HG03520 (cell line): Measurements from ENCODE around the gene CADM4.
"Not testable (repeated sequence)": the region's sequence is repeated elsewhere in the genome, so short reads cannot be mapped to it uniquely, and the experiment has no call there.

Source experiments
- ATAC-seq: cut with Tn5 transposase; IDR thresholded peaks from one replicate; pipeline ENCODE4 v1.9.1; 2021; ENCODE audit warnings: mild to moderate bottlenecking, moderate library complexity; ENCODE audit not compliant: unreplicated experiment

Gene CADM4, protein sequence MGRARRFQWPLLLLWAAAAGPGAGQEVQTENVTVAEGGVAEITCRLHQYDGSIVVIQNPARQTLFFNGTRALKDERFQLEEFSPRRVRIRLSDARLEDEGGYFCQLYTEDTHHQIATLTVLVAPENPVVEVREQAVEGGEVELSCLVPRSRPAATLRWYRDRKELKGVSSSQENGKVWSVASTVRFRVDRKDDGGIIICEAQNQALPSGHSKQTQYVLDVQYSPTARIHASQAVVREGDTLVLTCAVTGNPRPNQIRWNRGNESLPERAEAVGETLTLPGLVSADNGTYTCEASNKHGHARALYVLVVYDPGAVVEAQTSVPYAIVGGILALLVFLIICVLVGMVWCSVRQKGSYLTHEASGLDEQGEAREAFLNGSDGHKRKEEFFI

GRCh38 chr19:43639519-43640423 lies at the start of gene CADM4:
TSS of gene CADM4 (minus strand) at chr19:43639850. CDS start at chr19:43639790, 60 bp downstream.
- no peak for ATAC-seq

DNA sequence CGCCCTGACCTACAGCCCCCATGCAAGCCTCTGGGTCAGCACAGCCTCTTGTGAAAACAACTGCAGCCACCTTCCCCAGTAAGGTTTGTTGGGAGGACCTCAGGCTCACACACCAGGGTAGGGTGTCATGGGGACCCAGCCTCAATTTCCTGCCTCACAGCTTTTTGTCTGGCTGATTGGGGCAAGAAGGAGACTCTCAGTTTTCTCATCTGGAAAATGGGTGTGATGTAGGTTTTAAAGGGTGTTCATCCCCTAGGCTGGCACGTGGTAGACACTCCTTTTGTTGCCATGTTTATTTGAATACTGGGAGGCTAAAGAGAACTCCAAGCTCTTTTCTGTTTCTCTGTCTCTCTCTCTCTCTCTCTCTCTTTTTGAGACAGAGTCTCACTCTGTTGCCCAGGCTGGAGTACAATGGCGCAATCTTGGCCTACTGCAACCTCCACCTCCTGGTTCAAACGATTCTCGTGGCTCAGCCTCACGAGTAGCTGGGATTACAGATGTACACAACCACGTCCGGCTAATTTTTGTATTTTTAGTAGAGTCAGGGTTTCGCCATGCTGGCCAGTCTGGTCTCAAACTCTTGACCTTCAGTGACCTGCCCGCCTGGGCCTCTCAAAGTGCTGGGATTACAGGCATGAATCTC lies 48.5 kb upstream of the CADM4 start:
- no peak for ATAC-seq

- no peak for ATAC-seq
Observed at GRCh38 chr19:43687660-43687997, 48.0 kb upstream of the CADM4 start.

DNA sequence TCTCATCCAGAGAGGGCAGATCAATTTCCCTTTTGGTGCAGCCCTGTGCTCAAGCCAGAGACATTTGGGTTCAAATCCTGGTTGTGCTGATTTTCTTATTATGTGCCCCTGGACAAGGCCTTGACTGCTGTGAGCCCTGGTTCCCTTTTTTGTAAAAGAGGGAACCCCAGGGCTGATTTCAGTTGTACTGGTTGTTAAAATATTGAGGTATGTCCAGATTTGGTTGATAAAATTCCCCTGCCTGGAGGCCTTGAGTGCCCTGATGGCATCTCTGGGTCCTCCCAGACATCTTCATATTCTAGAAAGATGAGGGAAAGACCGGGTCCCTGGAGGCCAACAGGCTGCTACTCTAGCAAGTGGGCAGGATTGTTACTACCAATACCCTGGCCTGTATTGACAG lies 44.7 kb upstream of the CADM4 start:
- no peak for ATAC-seq

DNA sequence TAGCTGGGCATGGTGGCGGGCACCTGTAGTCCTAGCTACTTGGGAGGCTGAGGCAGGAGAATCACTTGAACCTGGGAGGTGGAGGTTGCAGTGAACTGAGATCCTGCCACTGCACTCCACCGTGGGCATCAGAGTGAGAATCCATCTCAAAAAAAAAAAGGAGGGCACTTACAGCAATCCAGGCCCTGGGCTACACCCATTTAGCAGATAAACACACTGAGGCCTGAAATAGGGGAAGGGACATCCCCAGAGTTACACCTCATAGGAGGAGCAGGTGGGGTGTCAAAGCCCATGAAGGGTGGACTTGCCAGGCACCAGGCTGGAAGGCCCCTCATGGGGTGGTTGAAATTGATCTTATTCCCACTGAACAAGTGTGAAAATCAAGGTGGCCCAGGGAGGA lies 44.3 kb upstream of the CADM4 start:
- ATAC-seq = no peak

DNA sequence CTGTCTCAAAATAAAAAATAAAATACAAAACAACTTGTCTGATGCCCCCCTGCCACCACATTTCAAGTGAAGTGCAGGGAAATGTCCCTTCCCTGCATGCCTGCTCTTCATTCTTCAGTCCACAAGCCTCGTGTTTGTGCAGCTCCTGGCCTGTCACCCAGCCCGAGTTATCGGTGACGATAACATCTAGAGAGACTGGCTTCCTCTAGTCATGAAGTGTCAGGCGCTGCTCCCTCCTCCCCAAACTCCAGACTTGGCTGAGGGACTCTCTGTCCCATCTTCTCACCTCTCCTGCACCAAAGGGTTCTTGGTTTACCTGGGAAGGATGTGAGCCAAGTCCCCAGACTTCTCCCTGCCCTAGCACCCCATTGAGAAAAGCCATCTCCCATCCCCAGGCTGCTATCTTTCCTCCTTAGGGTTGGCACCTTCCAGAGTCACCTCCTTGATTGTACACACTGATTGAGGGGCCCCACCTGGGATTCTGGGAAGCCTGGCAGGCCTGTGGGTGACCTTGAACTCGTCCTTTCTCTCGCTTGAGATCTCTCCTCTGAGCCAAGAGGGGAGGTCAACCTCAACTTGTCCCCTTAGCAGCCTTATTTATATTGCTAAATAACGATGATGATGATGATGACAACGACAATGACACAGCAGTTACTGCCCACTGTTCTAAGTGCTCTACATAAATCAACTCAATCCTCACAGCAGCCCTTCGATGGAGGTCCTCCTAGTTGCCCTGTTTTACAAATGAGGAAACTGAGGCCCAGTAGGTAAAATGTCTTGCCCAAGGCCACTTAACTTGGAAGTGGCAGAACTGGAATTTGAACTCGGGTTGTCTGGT lies 43.4 kb upstream of the CADM4 start:
- ATAC-seq = no peak

DNA sequence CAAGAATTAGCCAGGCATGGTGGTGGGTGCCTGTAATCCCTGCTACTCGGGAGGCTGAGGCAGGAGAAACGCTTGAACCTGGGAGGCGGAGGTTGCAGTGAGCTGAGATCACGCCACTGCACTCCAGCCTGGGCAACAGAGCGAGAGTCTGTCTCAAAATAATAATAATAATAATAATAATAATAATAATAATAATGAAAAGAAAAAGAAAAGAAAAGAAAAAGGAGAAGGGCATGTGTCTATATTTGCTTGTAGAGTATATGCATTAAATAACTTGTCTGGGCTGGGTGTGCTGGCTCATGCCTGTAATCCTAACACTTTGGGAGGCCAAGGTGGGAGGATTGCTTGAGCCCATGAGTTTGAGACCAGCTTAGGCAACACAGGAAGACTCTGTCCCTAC lies 42.6 kb upstream of the CADM4 start:
- not testable (repeated sequence) for ATAC-seq

DNA sequence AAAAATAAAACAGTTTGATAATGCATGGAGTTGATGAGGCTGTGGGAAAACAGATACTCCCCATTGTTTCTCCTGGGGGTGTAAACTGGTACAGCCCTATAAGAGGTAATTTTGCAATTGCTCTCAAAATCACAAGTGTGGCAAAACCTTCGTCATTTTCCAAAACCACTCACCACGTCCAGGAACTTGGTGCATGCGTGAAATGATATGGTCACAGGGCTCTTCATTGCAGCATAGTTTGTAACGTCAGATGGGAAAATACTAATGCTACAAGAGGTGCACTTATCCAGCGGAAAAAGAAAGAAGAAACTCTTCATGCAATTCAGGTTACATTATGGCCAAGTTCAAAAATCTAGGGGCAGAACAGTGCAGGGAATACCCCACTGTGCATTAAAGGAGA lies 42.2 kb upstream of the CADM4 start:
- ATAC-seq = no peak

DNA sequence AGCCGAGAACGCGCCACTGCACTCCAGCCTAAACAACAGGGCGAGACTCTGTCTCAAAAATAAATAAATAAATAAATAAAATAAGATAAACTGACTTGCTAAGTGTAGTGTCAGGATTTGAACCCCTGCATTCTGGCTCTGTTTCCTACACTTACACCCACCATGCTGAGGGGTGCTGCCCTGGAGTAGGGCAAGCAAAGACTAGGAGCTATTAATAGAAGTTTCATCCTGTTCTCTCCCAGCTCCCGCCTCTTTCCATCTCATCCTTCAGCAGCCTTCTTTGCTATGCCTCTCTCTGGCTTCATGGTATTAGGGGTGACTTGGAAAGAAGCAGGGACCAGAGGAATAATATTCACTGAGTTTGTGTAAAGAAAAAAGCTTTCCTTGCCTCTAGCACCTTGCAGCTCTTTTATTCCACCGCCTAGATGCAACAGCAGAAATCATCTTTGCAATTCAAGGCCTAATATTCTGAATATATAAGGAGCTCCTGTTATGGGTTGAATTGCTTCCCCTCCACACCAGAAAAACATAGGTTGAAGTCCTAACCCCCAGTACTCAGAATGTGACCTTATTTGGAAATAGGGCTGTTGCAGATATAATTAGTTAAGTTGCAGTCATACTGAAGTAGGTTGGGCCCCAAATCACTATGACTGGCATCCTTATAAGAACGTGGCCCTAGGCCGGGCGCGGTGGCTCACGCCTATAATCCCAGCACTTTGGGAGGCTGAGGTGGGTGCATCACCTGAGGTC lies 39.0 kb upstream of the CADM4 start:
- no peak for ATAC-seq

- ATAC-seq = no peak
Observed at GRCh38 chr19:43675906-43676305, 36.3 kb upstream of the CADM4 start.

GRCh38 chr19:43675269-43675879 lies 35.7 kb upstream of the CADM4 start:
- no peak for ATAC-seq

GRCh38 chr19:43674596-43674995 lies 34.9 kb upstream of the CADM4 start:
- no peak for ATAC-seq

- ATAC-seq = no peak
Observed at GRCh38 chr19:43674183-43674582, 34.5 kb upstream of the CADM4 start.

DNA sequence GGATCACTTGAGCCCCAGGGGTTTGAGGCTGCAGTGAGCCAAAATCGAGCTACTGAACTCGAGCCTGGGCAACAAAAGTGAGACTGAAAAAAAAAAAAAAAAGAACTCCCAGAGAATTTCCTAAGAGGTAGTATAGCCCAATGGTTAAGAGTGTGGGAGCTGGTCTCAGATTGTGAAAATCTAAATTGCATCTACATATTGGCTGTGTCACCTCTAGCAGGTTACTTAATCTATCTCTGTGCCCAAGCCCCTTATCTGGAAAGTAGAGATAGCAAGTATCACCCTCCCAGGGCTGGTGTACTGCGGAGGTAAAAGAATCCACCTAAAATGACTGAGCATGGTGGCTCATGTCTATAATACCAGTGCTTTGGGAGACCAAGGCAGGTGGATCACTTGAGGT lies 34.0 kb upstream of the CADM4 start:
- ATAC-seq = no peak

DNA sequence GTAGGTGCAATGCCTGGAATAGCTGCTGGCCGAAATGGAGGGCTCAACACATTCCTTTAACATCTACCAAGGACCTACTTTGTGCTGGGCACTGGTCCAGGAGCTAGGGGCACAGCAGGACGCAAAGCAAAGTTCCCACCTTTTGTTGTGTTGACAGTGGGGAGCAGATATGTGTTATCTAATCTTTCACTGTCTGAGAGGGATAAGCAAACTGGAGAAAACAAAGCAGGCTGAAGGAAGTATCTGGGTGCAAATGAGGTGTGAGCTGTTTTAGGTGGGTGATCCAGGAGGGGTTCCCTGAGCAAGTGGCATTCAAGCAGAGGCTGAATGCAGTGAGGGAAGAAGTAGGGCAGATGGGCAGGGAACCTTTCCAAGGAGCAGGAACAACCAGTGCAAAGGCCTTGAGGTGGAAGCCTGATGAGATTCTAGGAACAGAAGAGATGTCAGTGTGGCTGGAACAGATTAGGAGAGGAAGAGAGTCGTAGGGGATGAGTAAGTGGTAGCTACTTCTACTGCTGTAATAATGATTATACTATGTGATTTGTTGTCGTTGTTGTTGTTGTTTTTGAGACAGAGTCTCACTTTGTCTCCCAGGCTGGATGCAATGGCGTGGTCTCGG lies 32.5 kb upstream of the CADM4 start:
- no peak for ATAC-seq

GRCh38 chr19:43668406-43669109 lies 28.9 kb upstream of the CADM4 start:
- peak; percentile 81 for ATAC-seq

GRCh38 chr19:43667876-43668405 lies 28.3 kb upstream of the CADM4 start:
- no peak for ATAC-seq

DNA sequence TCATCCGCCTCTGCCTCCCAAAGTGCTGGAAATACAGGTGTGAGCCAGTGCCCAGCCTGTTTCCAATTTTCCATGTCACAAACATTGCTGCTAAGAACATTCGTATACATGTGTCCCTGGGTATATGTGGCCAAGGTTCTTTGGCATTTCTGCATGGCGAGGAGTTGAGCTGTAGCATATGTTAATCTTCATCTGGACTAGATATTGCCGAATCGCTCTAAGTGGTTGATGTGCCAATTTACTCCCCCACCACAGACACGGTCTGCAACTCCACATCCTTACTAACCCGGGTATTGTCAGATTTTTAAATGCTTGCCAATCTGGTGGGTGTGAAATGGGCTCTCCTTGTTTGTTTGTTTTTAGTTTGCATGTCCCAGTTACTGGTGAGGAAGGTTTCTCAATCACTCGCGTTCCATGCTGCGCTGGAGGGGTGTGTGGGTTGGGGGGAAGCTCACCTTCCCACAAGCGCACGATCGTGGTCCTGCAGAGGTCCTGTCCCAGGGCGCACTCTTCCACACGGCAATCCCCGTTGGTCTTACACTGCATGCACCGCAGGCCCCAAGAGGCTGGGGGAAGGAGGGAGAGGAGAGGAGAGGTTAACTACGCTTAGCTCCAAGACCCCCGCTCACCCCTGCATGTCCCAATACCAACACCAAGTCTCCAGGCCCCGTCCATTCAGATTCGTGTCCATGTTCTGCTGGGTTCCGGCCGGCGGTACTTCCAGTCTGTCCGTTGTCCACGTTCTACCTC lies 27.7 kb upstream of the CADM4 start:
- no peak for ATAC-seq
